K562 (cell line): ENCODE measurements around the gene GARRE1. TPM values are rescaled to one million over a fixed set of nuclear protein-coding genes. Genes with fewer than 3 reads are reported as not detected.

ENCODE experiments used
- ATAC-seq: fragments of 200-7000 bp; cut with Tn5 transposase; 3 replicates; pipeline ENCODE4 v1.9.1; 2020; ENCODE audit warnings: moderate library complexity
- BruUV-seq: library from RNA; stranded (reverse); fragments of 400-500 nt; replicated peaks from 2 replicates; lab custom pipeline; 2021; lab: Mats Ljungman, UMichigan
- CTCF ChIA-PET: fragments of 300-600 bp; formaldehyde crosslinking; extraction: SDS; loops from one replicate; lab custom pipeline; 2021; ENCODE audit warnings: low intra/inter-chr PET ratio; lab: Yijun Ruan, JAX
- POLR2A ChIA-PET: fragments of 300-600, 350-650 bp; sonication (Branson Sonifier 250); formaldehyde crosslinking; extraction: SDS; loops from one replicate; lab custom pipeline; 2021; ENCODE audit warnings: antibody characterized with exemption, inconsistent platforms; lab: Yijun Ruan, JAX
- DNase-seq, 4 experiments: peaks; one replicate each; pipeline versions ENCODE4 v3.0.0 to v3.0.0-alpha.2; 2011 to 2018; ENCODE audit warnings: low spot score in 3 of 4, mixed read lengths in 3 of 4; ENCODE audit errors: extremely low read depth in 1 of 4
- FAIRE-seq: peaks from 2 replicates; lab custom pipeline; 2011; peaks lifted over from hg19 to GRCh38; lab: Jason Lieb, UNC
- H2AFZ ChIP-seq: 2 replicates; pipeline ENCODE4 v1.6.0; 2011; ENCODE audit warnings: low read depth, low read length, control low read depth, inconsistent platforms
- H3K27ac ChIP-seq: fragments of 200-600 bp; 3 replicates; pipeline ENCODE4 v1.8.0; 2011; ENCODE audit warnings: low read depth, mild to moderate bottlenecking, control low read depth, inconsistent platforms, low read length, moderate library complexity, mixed read lengths; ENCODE audit errors: extremely low read depth
- H3K27me3 ChIP-seq, 2 experiments: fragments of 300-600 bp in 1 of 2; 2 replicates in 1 of 2; 3 replicates in 1 of 2; pipeline versions ENCODE4 v1.6.0 to v1.8.0; 2011; ENCODE audit warnings: inconsistent platforms in 2 of 2, low read length in 2 of 2, mild to moderate bottlenecking in 1 of 2, mixed read lengths in 1 of 2, moderate library complexity in 1 of 2; ENCODE audit not compliant: control insufficient read depth in 2 of 2, insufficient read depth in 2 of 2
- H3K36me3 ChIP-seq: fragments of 300-600 bp; 3 replicates; pipeline ENCODE4 v1.8.0; 2011; ENCODE audit warnings: mild to moderate bottlenecking, low read length, inconsistent platforms; ENCODE audit not compliant: control insufficient read depth, insufficient read depth
- H3K4me1 ChIP-seq, 2 experiments: fragments of 200-600 bp in 1 of 2; replicated peaks in 1 of 2; 2 replicates in 1 of 2; 3 replicates in 1 of 2; pipeline versions ENCODE4 v1.5.1 to v1.8.0; 2011; ENCODE audit warnings: inconsistent platforms in 2 of 2, low read length in 2 of 2, mild to moderate bottlenecking in 1 of 2, mixed read lengths in 1 of 2, moderate library complexity in 1 of 2; ENCODE audit not compliant: control insufficient read depth in 2 of 2, insufficient read depth in 2 of 2
- H3K4me2 ChIP-seq: 2 replicates; pipeline ENCODE4 v1.6.1; 2011; ENCODE audit warnings: low read length, control low read depth, inconsistent platforms, mixed read lengths; ENCODE audit not compliant: insufficient read depth
- H3K4me3 ChIP-seq: fragments of 200-600 bp; sonication (generic), shearing (Covaris generic); 2 replicates; pipeline ENCODE4 v1.5.1; 2016; ENCODE audit warnings: control low read depth, inconsistent platforms
- H3K79me2 ChIP-seq: fragments of 200-600 bp; 3 replicates; pipeline ENCODE4 v1.8.0; 2011; ENCODE audit warnings: low read length, inconsistent platforms; ENCODE audit not compliant: control insufficient read depth, insufficient read depth
- H3K9ac ChIP-seq, 2 experiments: 2 replicates each; pipeline versions ENCODE4 v1.6.0 to v1.6.1; 2011; ENCODE audit warnings: low read depth in 2 of 2, low read length in 2 of 2, control low read depth in 1 of 2, inconsistent platforms in 1 of 2, mild to moderate bottlenecking in 1 of 2, mixed read lengths in 1 of 2; ENCODE audit not compliant: insufficient read depth in 1 of 2
- H3K9me1 ChIP-seq: one replicate; pipeline ENCODE4 v1.6.0; 2011; ENCODE audit warnings: inconsistent platforms, mild to moderate bottlenecking, low read length, moderate library complexity; ENCODE audit not compliant: control insufficient read depth, insufficient read depth
- H3K9me3 ChIP-seq: replicated peaks from 2 replicates; pipeline ENCODE4 v1.5.1; 2011; ENCODE audit warnings: low read depth, low read length, inconsistent platforms; ENCODE audit not compliant: control insufficient read depth, insufficient read depth
- H4K20me1 ChIP-seq: replicated peaks from 2 replicates; pipeline ENCODE4 v1.6.1; 2011; ENCODE audit warnings: low read length, inconsistent platforms, mixed read lengths; ENCODE audit not compliant: control insufficient read depth, insufficient read depth
- FOXM1 ChIP-seq, 2 experiments: fragments of 450-650 bp in 1 of 2; sonication (generic) in 1 of 2; formaldehyde crosslinking in 1 of 2; IDR thresholded peaks; 2 replicates each; pipeline versions ENCODE4 v1.6.1 to v1.9.0; 2017 to 2022; ENCODE audit warnings: low read depth in 2 of 2, mild to moderate bottlenecking in 2 of 2, missing genetic modification reagents in 1 of 2, moderate library complexity in 1 of 2
- HNRNPK ChIP-seq: fragments of 200-400 bp; formaldehyde crosslinking; IDR thresholded peaks from one replicate; pipeline ENCODE4 v1.6.1; 2018; ENCODE audit warnings: mild to moderate bottlenecking, low read depth, low read length; ENCODE audit not compliant: poor library complexity, severe bottlenecking
- HOMEZ ChIP-seq: fragments of 250-450 bp; sonication (Bioruptor Pico); IDR thresholded peaks from 2 replicates; pipeline ENCODE4 v1.4.0; 2020; ENCODE audit warnings: mild to moderate bottlenecking, moderate library complexity
- KDM1A ChIP-seq, 2 experiments: fragments of 450-650 bp; IDR thresholded peaks; 2 replicates each; pipeline ENCODE4 v1.6.1; 2016; ENCODE audit warnings: mild to moderate bottlenecking in 2 of 2
- MEF2D ChIP-seq: conservative IDR thresholded peaks from 2 replicates; pipeline ENCODE4 v1.6.1; 2016; ENCODE audit warnings: low read depth, missing genetic modification characterization, missing compliant biosample characterization
- MXD1 ChIP-seq: fragments of 250-450 bp; sonication (Bioruptor Pico); IDR thresholded peaks from 2 replicates; pipeline ENCODE4 v1.8.0; 2021; ENCODE audit warnings: borderline replicate concordance, mild to moderate bottlenecking, moderate library complexity; ENCODE audit not compliant: poor library complexity, severe bottlenecking
- RBM25 ChIP-seq: fragments of 200-400 bp; formaldehyde crosslinking; IDR thresholded peaks from 2 replicates; pipeline ENCODE4 v1.6.1; 2018; ENCODE audit warnings: low read length, low read depth, moderate library complexity; ENCODE audit not compliant: severe bottlenecking
- RUNX1 ChIP-seq: sonication (generic); IDR thresholded peaks from 2 replicates; pipeline ENCODE4 v1.6.1; 2016; ENCODE audit warnings: antibody characterized with exemption, low read depth
- SMC3 ChIP-seq: conservative IDR thresholded peaks from 2 replicates; pipeline ENCODE4 v1.6.1; 2011; ENCODE audit warnings: low read depth, low read length, improper control_type of control experiment; ENCODE audit not compliant: insufficient read depth
- SREBF2 ChIP-seq: sonication (generic); formaldehyde crosslinking; IDR thresholded peaks from 2 replicates; pipeline ENCODE4 v1.4.0; 2020; ENCODE audit warnings: mild to moderate bottlenecking, missing genetic modification reagents
- ZBTB12 ChIP-seq: fragments of 250-450 bp; sonication (Bioruptor Pico); IDR thresholded peaks from 2 replicates; pipeline ENCODE4 v1.4.0; 2020
- ZHX1 ChIP-seq: fragments of 150-350 bp; conservative IDR thresholded peaks from 2 replicates; pipeline ENCODE4 v1.6.1; 2014; ENCODE audit warnings: low read length
- ZNF146 ChIP-seq: IDR thresholded peaks from one replicate; pipeline ENCODE4 v1.6.1; 2018; ENCODE audit warnings: missing compliant biosample characterization; ENCODE audit not compliant: unreplicated experiment
- ZNF316 ChIP-seq: fragments of 450-650 bp; IDR thresholded peaks from 2 replicates; pipeline ENCODE4 v1.6.1; 2016
- ZNF830 ChIP-seq: fragments of 250-450 bp; sonication (Bioruptor Pico); IDR thresholded peaks from 2 replicates; pipeline ENCODE4 v1.5.0; 2021; ENCODE audit warnings: mild to moderate bottlenecking
- WGBS: fragments of 100-300 bp; shearing (Covaris generic); methylation state at CpG from one replicate; pipeline ENCODE4 v1.1.6; 2016; ENCODE audit warnings: low coverage, mixed read lengths; ENCODE audit not compliant: insufficient coverage; ENCODE audit errors: missing lambda C conversion rate; 5-methylcytosine and 5-hydroxymethylcytosine counted together
- in situ Hi-C: fragments of 300-500 bp; cut with MboI; formaldehyde crosslinking; loops from 4 replicates; pipeline ENCODE4 v1.15.0; 2018; ENCODE audit warnings: inconsistent platforms, mixed read lengths
- intact Hi-C: fragments of 100-400 bp; cut with micrococcal nuclease; formaldehyde crosslinking; loops from 2 replicates; pipeline ENCODE4 v1.14.2; 2022
- polyA plus RNA-seq, 8 experiments: library from polyadenylated mRNA; depleted of rRNA in 4 of 8; stranded (reverse) in 5 of 8; unstranded in 3 of 8; fragments of >200 nt; fragmentation: Nextera tagmentation in 2 of 8; fragmentation: Illumina TruSeq in 1 of 8; extraction: Ambion mirVana in 2 of 8; extraction: Trizol in 1 of 8; gene quantifications; 2 replicates each; pipeline versions ENCODE4 v1.2.1 to v1.2.3, GENCODE V29; 2011 to 2014; ENCODE audit warnings: inconsistent platforms in 1 of 8, missing spikeins in 1 of 8
- total RNA-seq, 7 experiments: library from RNA; depleted of rRNA in 6 of 7; stranded (reverse); fragments of >200 nt in 6 of 7; fragmentation: Illumina TruSeq in 2 of 7; extraction: Trizol in 2 of 7; gene quantifications; 2 replicates each; pipeline versions ENCODE4 v1.2.1 to v1.2.3, GENCODE V29; 2011 to 2021; ENCODE audit warnings: low replicate concordance in 1 of 7

GARRE1 gene
- total and polyA plus RNA-seq, 9 of the 15 experiments (the other 6 are each of a cell fraction or from before 2014, with no cell fraction given): 1.6 to 12.8 (median 7.5) TPM

GRCh38 chr19:34274827-34275625 lies 20.7 kb downstream of the GARRE1 start:
- POLR2A ChIA-PET: interaction anchor here (2.2 to 5.3 kb wide), 2 partner anchors 14 kb away, joined by 6 to 21 read pairs; no protein-coding TSS in a partner anchor
- intact Hi-C loops: no loop called here
- FAIRE-seq: no peak
- in situ Hi-C loops: no loop called here
- H2AFZ ChIP-seq: no peak overlapping the region
- 0 out of 3 replicates have a peak, but pooled peaks cover 10% of the 10 kb centered on the region for H3K79me2 ChIP-seq
- 43% methylated on average over 4 of the region's 4 CpGs for WGBS
- H3K9ac ChIP-seq: no peak overlapping the region
- H3K4me1 ChIP-seq: peaks cover 4 to 7% of the 10 kb centered on the region in 2 experiments; a peak in 4 of 5 replicates
- H3K9me3 ChIP-seq: no peaks in the 10 kb centered on the region
- no peak overlapping the region for H3K4me2 ChIP-seq
- no peaks in the 10 kb centered on the region; a peak in 1 of 5 replicates for H3K27me3 ChIP-seq
- no peaks in the 10 kb centered on the region; the same call in 2 of the 3 replicates for H3K36me3 ChIP-seq
- CTCF ChIA-PET: no interaction called here
- H3K9me1 ChIP-seq: peaks cover 3% of the 10 kb centered on the region
- BruUV-seq: no TSS peak
- H3K27ac ChIP-seq: no peak overlapping the region
- DNase-seq: no peak
- ATAC-seq: no peak
- peaks cover 21% of the 10 kb centered on the region for H4K20me1 ChIP-seq
- no peak overlapping the region for H3K4me3 ChIP-seq
- peak in 1 of 2 experiments; percentile 9; a peak in 1 of 4 replicates for TF ChIP-seq KDM1A (IDR thresholded peaks at IDR 0.05)
- peak; percentile 89 for TF ChIP-seq ZNF146 (CRISPR knock-in tag)
- TF ChIP-seq MXD1 (CRISPR knock-in tag): no peak
- TF ChIP-seq HNRNPK: no peak
- no peak for TF ChIP-seq MEF2D (tag)
- TF ChIP-seq SMC3: no peak
- no peak for TF ChIP-seq SREBF2 (CRISPR knock-in tag)
- no peak for TF ChIP-seq RUNX1
- no peak for TF ChIP-seq ZHX1
- TF ChIP-seq ZNF830 (CRISPR knock-in tag): no peak
- TF ChIP-seq ZBTB12 (CRISPR knock-in tag): no peak
- no peak for TF ChIP-seq FOXM1 (IDR thresholded peaks at IDR 0.05; ENCODE audit: low read depth)
- no peak for TF ChIP-seq FOXM1 (CRISPR knock-in tag; IDR thresholded peaks at IDR 0.05; ENCODE audit: low read depth)
- TF ChIP-seq HOMEZ: no peak
- peak; percentile 52 for TF ChIP-seq ZNF316
- peak; percentile 45 for TF ChIP-seq RBM25
